Measurements from ENCODE around the gene KIF26B. TPM values are rescaled to one million over a fixed set of nuclear protein-coding genes. Genes with fewer than 3 reads are reported as not detected.

KIF26B gene
- total RNA-seq, 3 donors from 2014 or later (not counting 1 experiment from before 2014, with no cell fraction given), result 0.16 to 0.96 (median 0.18) TPM

- ATAC-seq (no peak), DNase-seq (peak in 1 of 2 donors; percentile 33)
- Mint-ChIP-seq H3K36me3 (no peaks in the 10 kb centered on the region), H3K27ac (no peak overlapping the region), H3K4me1 (peaks cover 24 to 26% of the 10 kb centered on the region in 2 donors), H3K9me3 (no peaks in the 10 kb centered on the region), H3K27me3 (ENCODE audit: low read depth in 2 of 2) (peaks cover 5 to 8% of the 10 kb centered on the region in 2 donors), H3K4me3 (no peak overlapping the region)
- TF ChIP-seq CTCF (IDR thresholded peaks at IDR 0.05), result no peak
- Histone ChIP-seq H3K9me3 (ENCODE audit: control insufficient read depth, insufficient read depth, low read length) (no peaks in the 10 kb centered on the region), H3K27ac (ENCODE audit: low read length) (no peak overlapping the region), H3K27me3 (ENCODE audit: control insufficient read depth, insufficient read depth, low read length) (no peaks in the 10 kb centered on the region), H3K4me1 (ENCODE audit: control insufficient read depth, insufficient read depth, low read length) (peaks cover 28% of the 10 kb centered on the region), H3K36me3 (ENCODE audit: control insufficient read depth, insufficient read depth, low read length) (no peaks in the 10 kb centered on the region), H3K4me3 (ENCODE audit: low read length) (no peak overlapping the region)
- intact Hi-C loops (cut with micrococcal nuclease), result loop anchor here (10.0 kb wide), 1 partner anchor 226 kb away; the partner anchor contains the start of gene KIF26B
- WGBS (ENCODE audit: insufficient coverage), result 86% methylated on average over 11 of the region's 11 CpGs
Measured at GRCh38 chr1:245380790-245381535, 226.2 kb downstream of the KIF26B start.

GRCh38 chr1:245382981-245383380 lies 228.2 kb downstream of the KIF26B start:
- Histone ChIP-seq H3K27me3 (ENCODE audit: control insufficient read depth, insufficient read depth, low read length) (no peaks in the 10 kb centered on the region), H3K4me1 (ENCODE audit: control insufficient read depth, insufficient read depth, low read length) (peaks cover 16% of the 10 kb centered on the region), H3K9me3 (ENCODE audit: control insufficient read depth, insufficient read depth, low read length) (no peaks in the 10 kb centered on the region), H3K4me3 (ENCODE audit: low read length) (no peak overlapping the region), H3K36me3 (ENCODE audit: control insufficient read depth, insufficient read depth, low read length) (no peaks in the 10 kb centered on the region), H3K27ac (ENCODE audit: low read length) (no peak overlapping the region)
- intact Hi-C loops (cut with micrococcal nuclease), result loop anchor here (10.0 kb wide), 1 partner anchor 228 kb away; the partner anchor contains the start of gene KIF26B
- ATAC-seq (no peak), DNase-seq (no peak)
- no peak for TF ChIP-seq CTCF (IDR thresholded peaks at IDR 0.05)
- Mint-ChIP-seq H3K9me3 (no peaks in the 10 kb centered on the region), H3K36me3 (no peaks in the 10 kb centered on the region), H3K27me3 (ENCODE audit: low read depth in 2 of 2) (peaks cover 5 to 16% of the 10 kb centered on the region in 2 donors), H3K4me3 (no peak overlapping the region), H3K4me1 (peaks cover 13 to 14% of the 10 kb centered on the region in 2 donors), H3K27ac (no peak overlapping the region)
- 92% methylated on average over 9 of the region's 9 CpGs for WGBS (ENCODE audit: insufficient coverage)

GRCh38 chr1:245383396-245384330 lies 228.9 kb downstream of the KIF26B start:
- no peak overlapping the region for H3K4me3 Mint-ChIP-seq
- no peak overlapping the region for H3K27ac ChIP-seq (ENCODE audit: low read length)

More at GRCh38 chr1:245383396-245384330, 228.9 kb downstream of the KIF26B start:
- Mint-ChIP-seq H3K36me3 (no peaks in the 10 kb centered on the region), H3K27me3 (ENCODE audit: low read depth in 2 of 2) (peaks cover 5 to 16% of the 10 kb centered on the region in 2 donors), H3K4me1 (peaks cover 6 to 8% of the 10 kb centered on the region in 2 donors), H3K9me3 (no peaks in the 10 kb centered on the region), H3K27ac (no peak overlapping the region)
- Histone ChIP-seq H3K9me3 (ENCODE audit: control insufficient read depth, insufficient read depth, low read length) (no peaks in the 10 kb centered on the region), H3K27me3 (ENCODE audit: control insufficient read depth, insufficient read depth, low read length) (no peaks in the 10 kb centered on the region), H3K4me1 (ENCODE audit: control insufficient read depth, insufficient read depth, low read length) (peaks cover 10% of the 10 kb centered on the region), H3K4me3 (ENCODE audit: low read length) (no peak overlapping the region), H3K36me3 (ENCODE audit: control insufficient read depth, insufficient read depth, low read length) (no peaks in the 10 kb centered on the region)
- DNase-seq (no peak), ATAC-seq (no peak)
- intact Hi-C loops (cut with micrococcal nuclease), result loop anchor here (10.0 kb wide), 1 partner anchor 229 kb away; the partner anchor contains the start of gene KIF26B
- WGBS (ENCODE audit: insufficient coverage), result 63% methylated on average over 13 of the region's 13 CpGs
- no peak for TF ChIP-seq CTCF (IDR thresholded peaks at IDR 0.05)
